GM10266 (cell line): ENCODE data around the gene PTPRN2.

Source experiments
- DNase-seq: peaks from one replicate; pipeline ENCODE4 v3.0.0; 2012; ENCODE audit errors: extremely low spot score
- TF ChIP-seq, protein P1 (sequence below): IDR thresholded peaks from 2 replicates; pipeline ENCODE4 v1.5.1; 2012; ENCODE audit warnings: mild to moderate bottlenecking, low read depth; ENCODE audit not compliant: control insufficient read depth, insufficient read depth; ENCODE audit errors: missing control alignments

Gene PTPRN2

DNA sequence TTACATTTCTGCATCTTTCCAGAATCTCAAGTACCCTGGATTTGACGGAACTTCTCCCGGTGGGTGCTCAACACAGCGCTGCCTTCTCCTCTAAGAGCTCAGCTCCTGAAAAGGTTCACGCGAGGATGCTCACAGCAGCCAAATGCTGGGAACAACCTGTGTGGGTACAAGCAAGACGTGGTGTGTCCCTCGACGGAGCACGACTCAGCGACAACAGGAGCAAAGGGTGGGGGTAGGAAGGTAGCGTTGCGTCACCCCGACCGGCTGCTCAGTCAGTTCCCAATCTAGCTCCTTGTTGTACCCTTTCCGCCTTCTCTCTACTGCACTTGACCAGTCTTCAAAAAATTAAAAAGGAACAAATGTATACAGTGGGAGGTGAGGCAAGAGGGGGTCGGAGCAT is 117.3 kb downstream of the PTPRN2 start:
- no peak for DNase-seq
- TF ChIP-seq, protein P1, sequence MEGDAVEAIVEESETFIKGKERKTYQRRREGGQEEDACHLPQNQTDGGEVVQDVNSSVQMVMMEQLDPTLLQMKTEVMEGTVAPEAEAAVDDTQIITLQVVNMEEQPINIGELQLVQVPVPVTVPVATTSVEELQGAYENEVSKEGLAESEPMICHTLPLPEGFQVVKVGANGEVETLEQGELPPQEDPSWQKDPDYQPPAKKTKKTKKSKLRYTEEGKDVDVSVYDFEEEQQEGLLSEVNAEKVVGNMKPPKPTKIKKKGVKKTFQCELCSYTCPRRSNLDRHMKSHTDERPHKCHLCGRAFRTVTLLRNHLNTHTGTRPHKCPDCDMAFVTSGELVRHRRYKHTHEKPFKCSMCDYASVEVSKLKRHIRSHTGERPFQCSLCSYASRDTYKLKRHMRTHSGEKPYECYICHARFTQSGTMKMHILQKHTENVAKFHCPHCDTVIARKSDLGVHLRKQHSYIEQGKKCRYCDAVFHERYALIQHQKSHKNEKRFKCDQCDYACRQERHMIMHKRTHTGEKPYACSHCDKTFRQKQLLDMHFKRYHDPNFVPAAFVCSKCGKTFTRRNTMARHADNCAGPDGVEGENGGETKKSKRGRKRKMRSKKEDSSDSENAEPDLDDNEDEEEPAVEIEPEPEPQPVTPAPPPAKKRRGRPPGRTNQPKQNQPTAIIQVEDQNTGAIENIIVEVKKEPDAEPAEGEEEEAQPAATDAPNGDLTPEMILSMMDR = no peak

DNA sequence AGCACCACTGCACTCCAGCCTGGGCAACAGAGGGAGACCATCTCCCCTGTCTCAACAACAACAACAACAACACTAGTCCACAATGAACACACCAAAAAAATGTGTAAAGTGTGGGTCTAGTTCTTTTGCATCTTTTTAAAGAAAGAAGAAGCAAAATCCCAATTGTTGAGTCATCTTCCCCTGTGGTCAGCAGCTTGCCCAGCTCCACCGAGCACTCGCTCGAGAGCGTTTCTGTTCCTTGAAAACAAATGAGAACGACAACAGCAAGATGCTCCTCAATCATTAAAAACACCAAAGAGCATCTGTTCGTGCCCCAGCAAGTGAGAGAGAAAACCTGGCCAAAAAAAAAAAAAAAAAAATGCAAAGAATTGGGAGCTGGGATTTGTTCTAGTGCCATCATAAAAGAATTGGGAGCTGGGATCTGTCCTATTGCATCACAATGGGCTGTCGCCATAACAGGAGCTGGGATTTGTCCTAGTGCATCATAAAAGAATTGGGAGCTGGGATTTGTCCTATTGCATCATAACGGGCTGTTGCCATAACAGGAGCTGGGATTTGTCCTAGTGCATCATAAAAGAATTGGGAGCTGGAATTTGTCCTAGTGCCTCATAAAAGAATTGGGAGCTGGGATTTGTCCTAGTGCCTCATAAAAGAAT is 118.1 kb downstream of the PTPRN2 start:
- no peak for DNase-seq
- TF ChIP-seq, protein P1 = no peak

DNA sequence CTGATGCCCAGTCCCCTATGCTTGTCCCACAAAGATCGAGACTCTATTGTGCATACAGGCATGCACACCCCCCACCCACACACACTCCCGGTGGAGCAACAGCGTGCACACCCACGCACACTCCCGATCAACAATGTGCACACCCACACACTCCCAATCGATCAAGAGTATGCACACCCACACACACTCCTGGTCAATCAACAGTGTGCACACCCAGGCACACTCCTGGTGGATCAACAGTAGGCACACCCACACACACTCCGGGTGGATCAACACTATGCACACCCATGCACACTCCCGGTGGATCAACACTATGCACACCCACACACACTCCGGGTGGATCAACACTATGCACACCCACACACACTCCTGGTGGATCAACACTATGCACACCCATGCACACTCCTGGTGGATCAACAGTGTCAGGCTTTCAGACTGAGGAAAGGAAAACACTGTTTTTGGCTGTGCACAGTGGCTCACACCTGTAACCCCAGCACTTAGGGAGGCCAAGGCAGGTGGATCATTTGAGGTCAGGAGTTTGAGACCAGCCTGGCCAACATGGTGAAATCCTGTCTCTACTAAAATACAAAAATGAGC is 118.8 kb downstream of the PTPRN2 start:
- DNase-seq = no peak
- TF ChIP-seq, protein P1 = no peak

DNA sequence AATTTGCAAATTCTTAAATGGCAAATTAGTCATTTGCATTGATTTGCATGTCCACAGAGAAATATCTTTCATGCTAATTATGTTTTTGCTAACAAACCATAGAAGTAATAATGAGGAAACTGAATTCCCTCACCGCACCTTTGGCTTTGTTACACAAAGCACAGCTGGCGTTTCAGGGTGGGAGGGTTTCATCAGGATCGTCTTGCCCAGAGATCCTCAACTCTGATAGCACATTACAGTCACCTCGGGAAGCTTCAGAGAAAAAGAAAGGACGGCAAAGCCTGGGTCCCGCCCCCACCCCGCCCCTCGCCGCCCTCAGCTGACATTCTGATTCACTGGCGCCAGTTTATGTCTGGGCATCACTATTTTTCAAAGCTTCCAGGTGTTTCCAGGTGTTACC is 119.4 kb downstream of the PTPRN2 start:
- no peak for DNase-seq
- TF ChIP-seq, protein P1 = no peak

DNA sequence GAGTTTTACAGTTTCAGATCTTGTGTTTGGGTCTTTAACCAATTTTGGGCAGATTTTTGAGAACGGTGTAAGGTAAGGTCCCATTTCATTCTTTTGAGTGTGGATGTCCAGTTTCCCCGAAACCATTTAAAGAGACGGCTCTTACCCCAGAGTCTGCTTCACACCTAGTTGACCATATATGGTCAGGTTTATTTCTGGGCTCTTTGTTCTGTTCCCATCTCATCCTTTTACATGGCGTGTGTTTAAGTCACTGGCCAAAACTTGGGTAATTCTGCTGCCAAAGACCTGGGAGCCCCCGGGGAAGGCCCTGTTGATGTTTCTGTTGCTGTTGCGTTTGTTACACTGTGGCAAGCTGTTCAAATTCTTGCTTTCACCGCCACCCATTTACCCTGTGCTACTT is 120.1 kb downstream of the PTPRN2 start:
- DNase-seq = no peak
- TF ChIP-seq, protein P1 = no peak

DNA sequence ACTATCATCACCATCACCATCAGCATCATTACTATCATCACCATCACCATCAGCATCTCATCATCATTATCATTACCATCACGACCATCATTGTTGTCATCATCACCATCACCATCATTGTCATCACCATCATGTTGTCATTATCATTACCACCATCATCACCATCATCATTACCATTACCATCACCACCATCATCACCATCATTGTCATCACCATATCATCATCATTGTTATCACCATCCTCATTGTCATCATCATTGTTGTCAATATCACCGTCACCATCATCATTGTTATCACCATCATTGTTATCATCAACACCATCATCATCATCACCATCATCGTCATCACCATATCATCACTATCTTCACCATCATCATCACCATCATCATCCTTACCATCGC is 124.3 kb downstream of the PTPRN2 start:
- no peak for DNase-seq
- TF ChIP-seq, protein P1 = no peak

DNA sequence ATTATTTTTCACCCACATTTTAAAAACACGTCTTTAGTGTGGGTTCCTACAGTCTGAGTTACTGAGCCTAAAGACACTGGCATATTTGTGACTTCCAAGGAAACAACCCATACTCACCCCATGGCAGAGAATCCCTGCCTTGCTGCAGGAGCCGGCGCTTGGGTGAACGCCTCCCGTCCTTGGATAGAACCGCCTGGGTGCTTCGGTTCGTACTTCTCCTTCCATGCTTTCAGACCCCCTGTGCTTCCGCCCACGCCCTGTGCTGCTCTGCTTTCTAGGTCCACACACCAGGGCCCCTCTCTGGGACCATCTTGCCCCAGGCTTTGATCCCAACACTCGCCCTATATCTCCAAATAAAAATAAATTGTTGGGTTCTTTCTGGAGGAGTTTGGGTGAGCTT is 125.8 kb downstream of the PTPRN2 start:
- TF ChIP-seq, protein P1 = no peak
- DNase-seq = no peak
